Renal cortical epithelial cell (primary cell): Measurements from ENCODE around the gene MINPP1. TPM values are rescaled to one million over a fixed set of nuclear protein-coding genes. Genes with fewer than 3 reads are reported as not detected.
A peak's percentile ranks its signal among the peaks of the same experiment; 100 is the strongest.
"Not testable (repeated sequence)": the region's sequence is repeated elsewhere in the genome, so short reads cannot be mapped to it uniquely, and the experiment has no call there.

Experiments
- DNase-seq: peaks from one replicate; pipeline ENCODE4 v3.0.0-alpha.2; 2011; ENCODE audit warnings: low read depth
- total RNA-seq: library from RNA; depleted of rRNA; stranded (reverse); fragments of >200 nt; gene quantifications from 2 replicates; pipeline ENCODE4 v1.2.3, GENCODE V29; 2014

The MINPP1 gene
- total RNA-seq, 1 donor from 2014 or later, result 40.4 TPM

- no peak for DNase-seq
These were observed 60.3 kb downstream of the MINPP1 start for GRCh38 chr10:87565010-87565409.

- DNase-seq, result no peak
These were observed 71.2 kb downstream of the MINPP1 start for GRCh38 chr10:87575851-87576250.

GRCh38 chr10:87578160-87578841 lies 73.6 kb downstream of the MINPP1 start:
- DNase-seq, result no peak

GRCh38 chr10:87578842-87579401 lies 74.2 kb downstream of the MINPP1 start:
- DNase-seq, result peak; percentile 43

- DNase-seq, result no peak
These were observed 74.9 kb downstream of the MINPP1 start for GRCh38 chr10:87579563-87579962.

- no peak for DNase-seq
These were observed 75.3 kb downstream of the MINPP1 start for GRCh38 chr10:87580016-87580415.

- DNase-seq, result peak; percentile 99
These were observed 81.1 kb downstream of the MINPP1 start for GRCh38 chr10:87585565-87586514.

- DNase-seq, result peak; percentile 34
These were observed 85.0 kb downstream of the MINPP1 start for GRCh38 chr10:87589645-87590051.

GRCh38 chr10:87590705-87591588 lies 86.3 kb downstream of the MINPP1 start:
- peak; percentile 85 for DNase-seq

- peak; percentile 16 for DNase-seq
These were observed 86.8 kb downstream of the MINPP1 start for GRCh38 chr10:87591589-87591886.

GRCh38 chr10:87592920-87593319 lies 88.2 kb downstream of the MINPP1 start:
- DNase-seq, result not testable (repeated sequence)

GRCh38 chr10:87593702-87594101 lies 89.0 kb downstream of the MINPP1 start:
- DNase-seq, result no peak

GRCh38 chr10:87594181-87594580 lies 89.5 kb downstream of the MINPP1 start:
- no peak for DNase-seq

GRCh38 chr10:87594864-87595263 lies 90.2 kb downstream of the MINPP1 start:
- no peak for DNase-seq

GRCh38 chr10:87596351-87596750 lies 91.7 kb downstream of the MINPP1 start:
- no peak for DNase-seq

GRCh38 chr10:87598700-87599099 lies 94.0 kb downstream of the MINPP1 start:
- no peak for DNase-seq

- DNase-seq, result no peak
These were observed 95.9 kb downstream of the MINPP1 start for GRCh38 chr10:87600581-87600980.
